GM12872 (cell line): ENCODE results near the gene CWC27.

Source experiments
- TF ChIP-seq, protein P1 (sequence below): IDR thresholded peaks from 3 replicates; pipeline ENCODE4 v1.5.1; 2011; ENCODE audit warnings: low read depth, mild to moderate bottlenecking, low read length, moderate library complexity; ENCODE audit not compliant: insufficient read depth

CWC27 gene

GRCh38 chr5:64864171-64864570 is 95.4 kb downstream of the CWC27 start:
- TF ChIP-seq, protein P1, sequence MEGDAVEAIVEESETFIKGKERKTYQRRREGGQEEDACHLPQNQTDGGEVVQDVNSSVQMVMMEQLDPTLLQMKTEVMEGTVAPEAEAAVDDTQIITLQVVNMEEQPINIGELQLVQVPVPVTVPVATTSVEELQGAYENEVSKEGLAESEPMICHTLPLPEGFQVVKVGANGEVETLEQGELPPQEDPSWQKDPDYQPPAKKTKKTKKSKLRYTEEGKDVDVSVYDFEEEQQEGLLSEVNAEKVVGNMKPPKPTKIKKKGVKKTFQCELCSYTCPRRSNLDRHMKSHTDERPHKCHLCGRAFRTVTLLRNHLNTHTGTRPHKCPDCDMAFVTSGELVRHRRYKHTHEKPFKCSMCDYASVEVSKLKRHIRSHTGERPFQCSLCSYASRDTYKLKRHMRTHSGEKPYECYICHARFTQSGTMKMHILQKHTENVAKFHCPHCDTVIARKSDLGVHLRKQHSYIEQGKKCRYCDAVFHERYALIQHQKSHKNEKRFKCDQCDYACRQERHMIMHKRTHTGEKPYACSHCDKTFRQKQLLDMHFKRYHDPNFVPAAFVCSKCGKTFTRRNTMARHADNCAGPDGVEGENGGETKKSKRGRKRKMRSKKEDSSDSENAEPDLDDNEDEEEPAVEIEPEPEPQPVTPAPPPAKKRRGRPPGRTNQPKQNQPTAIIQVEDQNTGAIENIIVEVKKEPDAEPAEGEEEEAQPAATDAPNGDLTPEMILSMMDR = no peak

DNA sequence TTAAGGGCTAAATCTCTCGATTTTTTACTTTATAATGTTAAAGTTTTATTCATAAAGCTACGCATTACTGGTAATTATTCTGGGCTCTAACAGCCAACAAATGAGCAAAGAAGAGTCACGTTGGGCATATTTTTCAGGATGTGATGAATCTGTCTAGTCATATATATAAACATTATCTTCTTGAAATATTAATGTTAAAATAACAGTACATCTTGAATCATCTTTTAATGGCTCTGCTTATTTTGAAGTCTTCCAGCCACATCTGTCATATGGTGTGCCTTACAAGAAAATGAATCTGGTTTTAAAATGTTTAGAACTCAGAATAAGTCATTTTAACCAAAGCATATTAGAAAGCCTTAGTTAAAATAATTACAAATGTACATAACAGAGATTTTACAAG is 96.9 kb downstream of the CWC27 start:
- TF ChIP-seq, protein P1 = no peak

DNA sequence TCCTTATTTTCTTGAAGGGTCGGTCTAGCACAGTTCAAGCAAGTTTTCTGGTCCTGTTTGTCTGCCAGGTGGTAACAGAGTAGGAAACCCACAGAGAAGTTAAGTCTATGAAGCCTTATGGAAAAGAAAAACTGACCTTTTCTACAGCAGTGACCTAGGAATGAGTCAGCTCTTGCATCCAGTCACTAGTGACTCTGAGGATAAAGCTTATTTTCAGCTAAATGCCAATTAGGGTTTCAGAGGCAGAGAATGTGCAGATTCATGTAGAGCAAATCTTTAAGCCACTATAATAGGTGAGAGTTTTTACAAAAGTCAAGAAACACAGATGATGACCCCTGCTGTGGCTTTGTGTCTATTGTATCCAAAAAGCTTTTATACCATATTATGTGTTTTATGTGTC is 100.7 kb downstream of the CWC27 start:
- TF ChIP-seq, protein P1 = no peak

DNA sequence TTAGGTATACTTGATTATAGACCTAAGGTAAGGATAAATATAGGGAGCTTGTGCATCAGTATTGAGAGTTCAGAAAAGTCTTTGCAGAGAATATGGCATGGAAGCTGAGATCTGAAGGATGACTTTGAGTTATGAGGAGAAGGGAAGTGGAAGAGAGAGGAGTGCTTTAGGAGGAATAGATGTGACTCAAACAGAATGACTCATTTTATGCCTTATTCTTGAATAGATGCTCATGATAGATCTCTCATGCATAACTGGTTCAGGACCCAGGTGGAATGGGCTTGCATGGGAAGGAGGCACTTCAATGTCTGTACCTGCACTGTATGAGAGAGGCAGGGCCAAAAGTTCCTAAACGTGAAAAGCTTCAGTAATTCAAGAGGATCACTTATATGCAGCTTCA is 103.3 kb downstream of the CWC27 start:
- TF ChIP-seq, protein P1 = no peak

- TF ChIP-seq, protein P1 = no peak
Observed at GRCh38 chr5:64873441-64873840, 104.7 kb downstream of the CWC27 start.

- TF ChIP-seq, protein P1 = no peak
Observed at GRCh38 chr5:64874753-64875152, 106.0 kb downstream of the CWC27 start.

GRCh38 chr5:64876203-64876602 is 107.5 kb downstream of the CWC27 start:
- TF ChIP-seq, protein P1 = no peak

DNA sequence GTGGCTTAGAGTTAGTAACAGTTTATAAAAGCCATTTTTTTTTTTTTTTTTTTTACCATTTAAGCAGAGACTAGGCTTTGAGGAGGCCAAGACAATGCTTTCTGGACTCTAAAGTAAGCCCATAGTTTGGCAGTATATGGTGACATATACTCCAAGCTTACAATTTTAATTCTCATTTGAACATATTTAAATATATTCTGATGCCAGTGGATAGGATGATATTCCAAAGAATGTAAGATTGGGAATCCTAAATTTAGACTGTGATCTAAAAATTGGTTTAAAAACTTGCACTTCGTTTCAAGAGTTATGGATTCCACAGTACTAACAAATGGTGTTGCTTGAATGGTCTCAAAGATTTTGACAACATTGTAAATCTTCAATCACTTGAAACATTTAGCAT is 112.1 kb downstream of the CWC27 start:
- TF ChIP-seq, protein P1 = no peak
